Measurements from ENCODE around the gene RUNX1.

Gene RUNX1

GRCh38 chr21:34811368-34811767 is 237.7 kb downstream of the RUNX1 start:
- no peak for DNase-seq (ENCODE audit: low read depth)
- no peak for TF ChIP-seq CTCF (IDR thresholded peaks at IDR 0.05; ENCODE audit: low read length, missing control alignments)

GRCh38 chr21:34810786-34811185 is 238.3 kb downstream of the RUNX1 start:
- no peak for DNase-seq (ENCODE audit: low read depth)
- no peak for TF ChIP-seq CTCF (IDR thresholded peaks at IDR 0.05; ENCODE audit: low read length, missing control alignments)
- H3K4me3 ChIP-seq (replicated peaks; ENCODE audit: low read depth, low read length) = no peak overlapping the region

More at GRCh38 chr21:34811368-34811767, 237.7 kb downstream of the RUNX1 start:
- no peak overlapping the region for H3K4me3 ChIP-seq (replicated peaks; ENCODE audit: low read depth, low read length)

- no peak for TF ChIP-seq CTCF (IDR thresholded peaks at IDR 0.05; ENCODE audit: low read length, missing control alignments)
- no peak for DNase-seq (ENCODE audit: low read depth)
- no peak overlapping the region for H3K4me3 ChIP-seq (replicated peaks; ENCODE audit: low read depth, low read length)
Observed at GRCh38 chr21:34809822-34810221, 239.3 kb downstream of the RUNX1 start.

- TF ChIP-seq CTCF (IDR thresholded peaks at IDR 0.05; ENCODE audit: low read length, missing control alignments) = no peak
- H3K4me3 ChIP-seq (replicated peaks; ENCODE audit: low read depth, low read length) = no peak overlapping the region
- DNase-seq (ENCODE audit: low read depth) = peak; percentile 71
Observed at GRCh38 chr21:34808569-34809204, 240.4 kb downstream of the RUNX1 start.

GRCh38 chr21:34807881-34808568 is 241.1 kb downstream of the RUNX1 start:
- no peak for TF ChIP-seq CTCF (IDR thresholded peaks at IDR 0.05; ENCODE audit: low read length, missing control alignments)
- DNase-seq (ENCODE audit: low read depth) = peak; percentile 96
- peak overlapping the region; percentile 18 for H3K4me3 ChIP-seq (replicated peaks; ENCODE audit: low read depth, low read length)

- no peak for TF ChIP-seq CTCF (IDR thresholded peaks at IDR 0.05; ENCODE audit: low read length, missing control alignments)
- H3K4me3 ChIP-seq (replicated peaks; ENCODE audit: low read depth, low read length) = peak overlapping the region; percentile 18
Observed at GRCh38 chr21:34807146-34807880, 241.8 kb downstream of the RUNX1 start.

More at GRCh38 chr21:34807146-34807880, 241.8 kb downstream of the RUNX1 start:
- peak; percentile 95 for DNase-seq (ENCODE audit: low read depth)

Measured in fibroblast of pulmonary artery (primary cell).